ENCODE results near the gene NCKAP1.
"Not testable (repeated sequence)": the region's sequence is repeated elsewhere in the genome, so short reads cannot be mapped to it uniquely, and the experiment has no call there.

NCKAP1 gene

GRCh38 chr2:183037553-183038340, 510 bp downstream of the NCKAP1 start:
- FAIRE-seq (no peak), DNase-seq (ENCODE audit: insufficient read length, low spot score) (peak; percentile 10)

GRCh38 chr2:183037074-183037552, 1.1 kb downstream of the NCKAP1 start:
- no peak for FAIRE-seq
- DNase-seq (ENCODE audit: insufficient read length, low spot score): peak; percentile 17

GRCh38 chr2:183035954-183036669, 2.1 kb downstream of the NCKAP1 start:
- FAIRE-seq (no peak), DNase-seq (ENCODE audit: insufficient read length, low spot score) (no peak)

DNA sequence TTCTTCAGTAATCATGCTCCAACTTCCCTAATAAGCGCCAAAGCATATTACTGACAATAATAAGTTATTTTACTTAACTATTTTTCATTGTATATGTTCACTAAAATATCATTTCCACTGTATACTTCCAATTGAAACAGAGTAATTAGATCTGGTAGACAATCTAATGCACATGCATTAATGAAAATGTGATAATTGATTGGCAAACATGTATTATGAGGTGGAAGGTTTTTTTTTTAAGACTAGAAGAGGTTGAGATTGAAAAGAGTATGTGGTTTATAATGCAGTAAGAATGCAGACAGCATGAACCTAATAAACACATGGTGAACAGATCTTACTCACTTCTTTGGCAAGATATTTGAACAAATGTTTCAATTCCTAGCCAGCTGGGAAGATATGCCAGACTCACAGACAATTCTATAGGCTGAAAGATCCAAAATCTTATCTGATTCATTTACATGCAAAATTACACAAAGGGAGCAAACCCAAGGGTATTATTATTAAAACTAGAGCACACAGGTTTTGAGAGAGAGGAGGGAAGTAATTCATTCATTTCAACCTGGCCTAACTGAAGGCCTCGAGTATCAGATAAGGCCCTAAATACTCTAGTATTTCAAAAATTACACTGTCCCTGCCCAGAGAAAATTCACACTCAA, 2.8 kb downstream of the NCKAP1 start:
- FAIRE-seq (no peak), DNase-seq (ENCODE audit: insufficient read length, low spot score) (no peak)

- FAIRE-seq: no peak
- DNase-seq (ENCODE audit: insufficient read length, low spot score): no peak
Measured at GRCh38 chr2:183034806-183035205, 3.5 kb downstream of the NCKAP1 start.

- FAIRE-seq (no peak), DNase-seq (ENCODE audit: insufficient read length, low spot score) (no peak)
Measured at GRCh38 chr2:183033951-183034350, 4.3 kb downstream of the NCKAP1 start.

DNA sequence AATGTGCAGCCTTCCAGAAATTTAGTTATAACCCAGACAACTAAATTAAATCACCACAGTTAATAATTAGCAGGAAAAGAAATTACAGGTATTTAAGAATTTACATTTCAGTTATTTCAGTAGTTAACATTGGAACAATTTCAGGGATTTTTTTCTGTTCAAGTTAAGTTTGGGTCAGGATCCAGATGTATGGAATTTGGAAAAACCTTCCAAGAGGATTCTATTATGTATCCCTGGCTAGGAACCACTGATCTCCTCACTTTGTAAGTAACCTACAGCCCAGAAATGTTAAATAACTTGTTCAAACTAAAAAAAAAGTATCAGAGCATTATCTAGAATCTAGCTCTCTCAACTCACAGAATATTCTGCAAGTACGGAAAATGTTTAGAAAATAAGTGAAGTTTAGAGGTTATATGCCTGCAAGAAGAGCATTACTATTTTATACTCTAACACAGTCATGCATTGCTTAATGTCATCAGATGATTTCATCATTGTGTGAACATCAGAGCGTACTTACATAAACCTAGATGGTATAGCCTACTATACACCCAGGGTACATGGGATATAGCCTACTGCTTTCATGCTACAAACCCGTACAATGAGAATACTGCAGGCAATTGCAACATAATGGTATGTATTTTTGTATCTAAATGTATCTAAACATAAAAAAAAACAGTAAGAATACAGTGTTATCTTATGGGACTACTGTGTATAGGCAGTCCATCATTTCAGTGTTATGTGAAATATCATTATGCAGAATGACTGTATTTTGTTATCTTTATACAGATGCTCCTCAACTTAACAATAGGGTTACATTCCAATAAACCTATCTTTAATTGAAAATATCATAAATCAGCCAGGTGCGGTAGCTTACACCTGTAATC, 6.1 kb downstream of the NCKAP1 start:
- DNase-seq (ENCODE audit: insufficient read length, low spot score): no peak

DNA sequence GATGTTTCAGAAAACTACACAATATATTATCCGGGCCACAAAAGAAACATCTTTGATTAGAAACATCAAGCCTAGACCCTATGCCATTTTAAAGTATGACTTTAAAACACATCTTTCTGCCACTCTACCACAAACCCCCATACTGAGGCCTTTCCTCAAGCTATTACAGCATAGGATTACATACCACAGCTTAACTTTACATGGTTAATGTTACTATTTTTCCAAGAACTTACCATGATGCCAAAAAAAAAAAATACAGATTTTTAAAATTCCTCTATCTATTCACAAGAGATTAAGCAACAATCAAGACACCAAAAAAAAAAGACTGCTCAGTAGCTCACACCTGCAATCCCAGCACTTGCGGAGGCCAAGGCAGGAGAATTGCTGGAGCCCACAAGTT, 9.0 kb downstream of the NCKAP1 start:
- FAIRE-seq (no peak), DNase-seq (ENCODE audit: insufficient read length, low spot score) (no peak)

More for the DNA sequence above, 6.1 kb downstream of the NCKAP1 start:
- no peak for FAIRE-seq

- FAIRE-seq (no peak), DNase-seq (ENCODE audit: insufficient read length, low spot score) (no peak)
Measured at GRCh38 chr2:183028108-183028507, 10.1 kb downstream of the NCKAP1 start.

- no peak for FAIRE-seq
Measured at GRCh38 chr2:183027443-183027842, 10.8 kb downstream of the NCKAP1 start.

GRCh38 chr2:183026424-183026823, 11.8 kb downstream of the NCKAP1 start:
- DNase-seq (ENCODE audit: insufficient read length, low spot score) (no peak), FAIRE-seq (no peak)

More at GRCh38 chr2:183027443-183027842, 10.8 kb downstream of the NCKAP1 start:
- DNase-seq (ENCODE audit: insufficient read length, low spot score): no peak

- DNase-seq (ENCODE audit: insufficient read length, low spot score) (no peak), FAIRE-seq (no peak)
Measured at GRCh38 chr2:183025993-183026392, 12.3 kb downstream of the NCKAP1 start.

GRCh38 chr2:183024339-183025095, 13.7 kb downstream of the NCKAP1 start:
- DNase-seq (ENCODE audit: insufficient read length, low spot score) (no peak), FAIRE-seq (no peak)

DNA sequence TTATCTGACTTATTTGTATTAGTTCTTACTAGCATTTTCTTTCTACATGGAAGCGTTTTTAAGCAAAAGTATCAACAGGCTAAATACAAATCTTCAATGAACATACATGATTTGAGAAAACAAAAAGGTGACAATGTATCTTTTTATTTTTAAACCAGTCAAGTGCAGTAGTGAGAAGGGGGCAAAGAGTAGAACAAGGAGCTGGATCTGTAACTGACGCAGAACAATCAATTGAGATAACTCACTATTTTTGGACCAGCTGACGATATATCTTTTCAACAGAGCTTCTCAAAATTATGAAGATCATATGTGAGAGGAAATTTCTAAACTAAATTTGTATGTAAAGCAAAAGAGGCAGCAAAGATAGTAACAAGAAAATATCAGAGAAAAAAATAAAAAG, 15.5 kb downstream of the NCKAP1 start:
- no peak for FAIRE-seq
- no peak for DNase-seq (ENCODE audit: insufficient read length, low spot score)

- FAIRE-seq (no peak), DNase-seq (ENCODE audit: insufficient read length, low spot score) (no peak)
Measured at GRCh38 chr2:183021613-183022012, 16.6 kb downstream of the NCKAP1 start.

DNA sequence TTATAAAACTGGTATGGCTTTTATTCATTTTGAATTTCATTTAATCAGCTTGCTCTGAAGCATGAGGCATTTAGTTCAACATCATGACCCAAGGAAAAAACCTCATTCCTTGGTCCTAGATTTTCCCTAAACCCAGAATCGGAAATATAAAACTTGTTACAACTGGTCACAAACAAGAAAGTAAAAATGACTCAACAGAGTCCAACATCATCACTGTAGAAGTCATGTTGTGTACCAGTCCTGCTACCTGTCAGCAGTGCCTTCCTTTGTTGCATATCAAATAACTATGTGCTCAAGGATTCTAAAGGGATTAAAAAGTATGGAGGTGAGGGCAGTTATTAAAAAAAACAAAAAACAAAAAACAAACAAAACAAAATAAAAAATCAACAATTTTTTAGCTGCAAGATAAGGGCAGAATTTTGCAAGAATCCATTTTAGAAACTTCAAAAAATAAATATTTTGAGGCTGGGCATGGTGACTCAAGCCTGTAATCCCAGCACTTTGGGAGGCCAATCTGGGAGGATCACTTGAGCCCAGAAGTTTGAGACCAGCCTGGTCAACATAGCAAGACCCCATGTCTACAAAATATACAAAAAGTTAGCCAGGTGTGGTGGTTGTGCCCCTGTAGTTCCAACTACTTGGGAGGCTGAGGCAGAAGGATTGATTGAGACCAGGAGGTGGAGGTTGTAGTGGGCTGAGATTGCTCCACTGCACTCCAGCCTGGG, 18.4 kb downstream of the NCKAP1 start:
- DNase-seq (ENCODE audit: insufficient read length, low spot score) (no peak), FAIRE-seq (no peak)

- FAIRE-seq; DNase-seq (ENCODE audit: insufficient read length, low spot score): not testable (repeated sequence)
Measured at GRCh38 chr2:183017845-183018244, 20.4 kb downstream of the NCKAP1 start.

DNA sequence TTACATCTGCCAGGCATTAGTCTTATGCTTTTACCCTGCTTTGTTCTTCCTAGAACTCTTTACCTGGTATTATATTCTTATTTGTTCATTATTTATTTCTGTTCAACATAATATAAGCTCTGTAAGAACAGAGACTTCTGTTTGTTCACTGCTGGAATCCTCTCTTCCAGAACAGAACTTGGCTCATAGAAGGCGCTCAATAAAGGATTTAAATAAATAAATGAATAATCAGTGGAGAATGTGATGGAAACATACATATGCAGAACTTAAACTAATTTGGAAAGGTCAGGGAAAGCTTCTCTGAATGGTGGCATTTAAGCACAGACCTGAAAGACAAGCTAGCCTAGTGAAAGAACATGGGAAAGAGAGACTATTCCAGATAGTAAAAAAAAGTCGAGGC, 24.3 kb downstream of the NCKAP1 start:
- DNase-seq (ENCODE audit: insufficient read length, low spot score) (no peak), FAIRE-seq (no peak)

DNA sequence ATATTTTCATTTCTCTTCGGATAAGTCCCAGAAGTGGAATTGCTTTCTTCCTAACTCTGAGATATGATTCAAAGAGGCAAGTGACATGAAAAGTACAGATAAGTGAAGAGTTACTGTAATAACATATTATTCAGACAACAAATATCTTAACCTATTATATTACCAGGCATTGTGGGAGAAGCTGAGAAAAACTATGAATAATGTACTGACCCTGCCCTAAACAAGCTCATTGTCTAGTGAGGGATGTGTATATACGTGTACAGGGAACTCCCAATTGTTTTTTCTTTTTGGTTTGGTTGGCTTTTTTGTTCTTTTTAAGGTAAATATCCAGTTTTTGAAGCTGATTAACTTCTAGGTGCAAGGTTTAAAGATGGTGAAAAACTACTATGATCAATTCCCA, 26.5 kb downstream of the NCKAP1 start:
- DNase-seq (ENCODE audit: insufficient read length, low spot score): no peak
- no peak for FAIRE-seq
